GM10266 (cell line): ENCODE measurements around the gene SMOC2.

Experiments
- DNase-seq: peaks from one replicate; pipeline ENCODE4 v3.0.0; 2012; ENCODE audit errors: extremely low spot score
- TF ChIP-seq, protein P1 (sequence below): IDR thresholded peaks from 2 replicates; pipeline ENCODE4 v1.5.1; 2012; ENCODE audit warnings: mild to moderate bottlenecking, low read depth; ENCODE audit not compliant: control insufficient read depth, insufficient read depth; ENCODE audit errors: missing control alignments

The SMOC2 gene

DNA sequence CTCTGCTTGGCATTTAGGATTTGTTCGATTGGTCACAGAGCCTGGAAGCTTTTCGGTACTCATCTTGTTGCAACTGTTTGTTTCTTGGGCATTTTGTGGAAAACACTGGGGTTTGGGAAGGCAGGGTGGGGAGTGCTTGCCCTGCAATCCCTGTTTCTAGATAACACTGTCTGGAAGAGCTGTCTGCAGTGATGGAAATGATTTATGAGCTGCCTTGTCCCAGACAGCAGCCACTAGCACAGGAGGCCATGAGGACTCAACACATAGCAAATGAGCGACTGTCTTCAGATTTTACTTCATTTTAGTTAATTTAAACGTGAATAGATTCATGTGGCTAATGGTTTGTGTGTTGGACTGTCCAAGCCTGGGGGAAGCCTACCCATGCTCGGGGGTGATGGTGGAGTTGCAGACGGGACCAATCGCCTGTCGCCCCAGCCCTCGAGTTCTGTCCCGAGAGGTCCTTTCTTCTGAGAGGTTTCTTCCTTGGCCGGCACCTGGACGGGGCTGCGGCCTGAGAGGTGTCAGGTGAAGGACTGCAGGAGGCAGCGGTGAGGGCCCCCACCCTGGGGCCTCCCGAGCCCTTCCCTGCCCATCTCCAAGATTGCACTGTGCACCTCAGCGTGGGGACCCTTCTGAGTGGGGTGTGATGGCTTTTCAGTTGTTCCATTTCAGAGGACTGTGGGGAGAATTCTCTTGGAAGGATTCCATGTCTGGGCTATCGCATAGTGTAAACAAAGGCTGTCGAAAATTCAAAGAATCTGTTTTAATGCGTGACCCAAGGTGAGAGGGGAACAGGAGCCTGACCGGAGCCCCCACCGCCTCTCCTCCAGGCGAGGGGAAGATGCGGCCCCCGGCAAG, 55.4 kb downstream of the SMOC2 start:
- DNase-seq = no peak
- TF ChIP-seq, protein P1, sequence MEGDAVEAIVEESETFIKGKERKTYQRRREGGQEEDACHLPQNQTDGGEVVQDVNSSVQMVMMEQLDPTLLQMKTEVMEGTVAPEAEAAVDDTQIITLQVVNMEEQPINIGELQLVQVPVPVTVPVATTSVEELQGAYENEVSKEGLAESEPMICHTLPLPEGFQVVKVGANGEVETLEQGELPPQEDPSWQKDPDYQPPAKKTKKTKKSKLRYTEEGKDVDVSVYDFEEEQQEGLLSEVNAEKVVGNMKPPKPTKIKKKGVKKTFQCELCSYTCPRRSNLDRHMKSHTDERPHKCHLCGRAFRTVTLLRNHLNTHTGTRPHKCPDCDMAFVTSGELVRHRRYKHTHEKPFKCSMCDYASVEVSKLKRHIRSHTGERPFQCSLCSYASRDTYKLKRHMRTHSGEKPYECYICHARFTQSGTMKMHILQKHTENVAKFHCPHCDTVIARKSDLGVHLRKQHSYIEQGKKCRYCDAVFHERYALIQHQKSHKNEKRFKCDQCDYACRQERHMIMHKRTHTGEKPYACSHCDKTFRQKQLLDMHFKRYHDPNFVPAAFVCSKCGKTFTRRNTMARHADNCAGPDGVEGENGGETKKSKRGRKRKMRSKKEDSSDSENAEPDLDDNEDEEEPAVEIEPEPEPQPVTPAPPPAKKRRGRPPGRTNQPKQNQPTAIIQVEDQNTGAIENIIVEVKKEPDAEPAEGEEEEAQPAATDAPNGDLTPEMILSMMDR = no peak

DNA sequence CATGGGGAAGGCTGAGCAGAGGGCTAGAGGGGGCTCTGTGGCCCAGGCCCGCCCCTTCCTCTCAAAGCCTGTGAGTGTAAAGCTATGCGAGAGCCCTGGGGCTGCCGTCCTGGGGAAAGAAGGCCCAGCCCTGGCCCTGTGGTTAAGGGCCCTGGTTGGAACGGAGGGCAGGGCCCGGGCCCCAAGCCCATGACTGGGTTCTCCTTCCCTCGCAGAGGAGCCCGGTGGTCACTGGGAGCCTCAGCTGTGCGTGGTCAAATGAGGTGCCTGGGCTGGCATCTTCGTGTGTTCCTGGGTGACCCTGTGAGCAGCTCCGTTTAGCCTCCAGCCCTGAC, 56.0 kb downstream of the SMOC2 start:
- TF ChIP-seq, protein P1 = no peak
- no peak for DNase-seq

DNA sequence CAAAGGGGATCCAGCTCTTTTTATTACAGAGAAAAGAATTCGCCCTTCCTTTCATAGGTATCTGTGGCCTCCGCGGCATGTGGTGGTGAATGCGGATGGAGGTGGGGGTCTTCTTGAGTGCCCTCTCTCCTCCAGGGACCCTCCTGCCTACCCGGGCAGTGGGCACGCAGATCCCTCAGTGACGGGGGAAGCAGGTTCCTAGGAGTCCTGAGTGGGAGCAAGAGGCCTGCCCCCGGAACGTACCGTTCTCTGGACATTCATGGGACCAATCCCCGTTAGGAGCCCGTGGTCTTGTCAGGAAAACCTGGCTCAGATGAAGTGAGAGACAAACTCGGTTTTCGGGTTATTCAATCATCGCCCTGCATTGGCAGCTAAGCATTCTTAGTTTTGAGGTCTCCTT, 56.4 kb downstream of the SMOC2 start:
- no peak for DNase-seq
- TF ChIP-seq, protein P1 = no peak

- DNase-seq = no peak
- TF ChIP-seq, protein P1 = no peak
These were observed 57.3 kb downstream of the SMOC2 start for GRCh38 chr6:168498161-168498843.

- no peak for DNase-seq
These were observed 58.2 kb downstream of the SMOC2 start for GRCh38 chr6:168499045-168499650.

DNA sequence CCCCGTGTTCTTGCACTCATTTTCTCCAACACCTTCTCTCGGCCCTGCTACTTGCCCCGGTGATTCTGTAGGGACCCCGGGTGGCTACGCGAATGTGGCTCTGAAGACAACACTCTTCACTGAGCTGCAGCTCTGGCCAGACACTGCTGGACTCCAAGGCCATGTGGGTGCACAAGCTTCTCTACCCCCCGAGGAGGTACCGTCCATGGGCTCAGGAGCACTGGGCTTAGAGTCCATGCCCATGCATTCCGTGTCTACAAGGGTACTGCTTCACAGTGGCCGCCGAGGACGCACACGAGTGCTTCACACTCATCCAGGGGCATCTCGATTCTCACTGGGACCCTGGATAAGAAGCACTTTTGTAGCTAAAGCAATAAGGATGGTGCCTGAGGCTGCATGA, 59.5 kb downstream of the SMOC2 start:
- no peak for DNase-seq
- TF ChIP-seq, protein P1 = no peak

More at GRCh38 chr6:168499045-168499650, 58.2 kb downstream of the SMOC2 start:
- TF ChIP-seq, protein P1 = no peak
